SU-DHL-6 (cell line): ENCODE results near the gene CDC42EP5.

ENCODE experiments used
- H2AFZ ChIP-seq: fragments of 200-600 bp; sonication (generic); 2 replicates; pipeline ENCODE4 v1.6.1; 2014; ENCODE audit warnings: low read depth, mild to moderate bottlenecking, moderate library complexity, mixed read lengths, antibody characterized with exemption, low read length; ENCODE audit not compliant: severe bottlenecking
- H3F3A ChIP-seq: fragments of 200-600 bp; shearing (Covaris generic); 2 replicates; pipeline ENCODE4 v1.6.0; 2016; ENCODE audit warnings: antibody characterized with exemption, mild to moderate bottlenecking; ENCODE audit not compliant: insufficient read depth
- H3K27ac ChIP-seq: fragments of 200-600 bp; sonication (generic); 2 replicates; pipeline ENCODE4 v1.5.1; 2016; ENCODE audit warnings: low read depth, mild to moderate bottlenecking, low read length, moderate library complexity, mixed read lengths
- H3K27me3 ChIP-seq: fragments of 200-600 bp; sonication (generic), shearing (Covaris generic); 2 replicates; pipeline ENCODE4 v1.6.0; 2014; ENCODE audit warnings: mild to moderate bottlenecking, low read length
- H3K36me3 ChIP-seq: fragments of 200-600 bp; sonication (generic); 2 replicates; pipeline ENCODE4 v1.6.1; 2014; ENCODE audit warnings: mild to moderate bottlenecking, low read length, mixed read lengths
- H3K4me2 ChIP-seq: fragments of 300-600, 200-600 bp; shearing (Covaris generic), sonication (generic); 2 replicates; pipeline ENCODE4 v1.6.0; 2014; ENCODE audit warnings: low read length, low read depth, mild to moderate bottlenecking; ENCODE audit not compliant: poor library complexity, severe bottlenecking
- H3K4me3 ChIP-seq: fragments of 200-600 bp; sonication (generic); 2 replicates; pipeline ENCODE4 v1.5.1; 2014; ENCODE audit warnings: antibody characterized with exemption, low read length, mild to moderate bottlenecking, mixed read lengths; ENCODE audit not compliant: insufficient read depth, poor library complexity, severe bottlenecking
- H3K79me2 ChIP-seq: fragments of 200-600 bp; sonication (generic); 2 replicates; pipeline ENCODE4 v1.6.1; 2014; ENCODE audit warnings: mild to moderate bottlenecking, low read length, moderate library complexity; ENCODE audit not compliant: insufficient read depth
- H3K9ac ChIP-seq: fragments of 200-600 bp; sonication (generic); 2 replicates; pipeline ENCODE4 v1.7.0; 2014; ENCODE audit warnings: mild to moderate bottlenecking, low read length
- H3K9me2 ChIP-seq: fragments of 200-600 bp; sonication (generic); replicated peaks from 2 replicates; pipeline ENCODE4 v1.6.1; 2014; ENCODE audit warnings: low read length; ENCODE audit not compliant: insufficient read depth
- H3K9me3 ChIP-seq: fragments of 200-600 bp; sonication (generic); 2 replicates; pipeline ENCODE4 v1.6.1; 2014; ENCODE audit warnings: low read length, mixed read lengths; ENCODE audit not compliant: insufficient read depth
- H4K20me1 ChIP-seq: fragments of 200-600 bp; sonication (generic); 2 replicates; pipeline ENCODE4 v1.6.1; 2014; ENCODE audit warnings: low read depth, mild to moderate bottlenecking, antibody characterized with exemption, low read length, moderate library complexity, mixed read lengths
- CTCF ChIP-seq: fragments of 200-600 bp; sonication (generic); IDR thresholded peaks from one replicate; pipeline ENCODE4 v1.5.1; 2017; ENCODE audit warnings: antibody characterized with exemption, mild to moderate bottlenecking, low read length, moderate library complexity; ENCODE audit not compliant: insufficient read depth, poor library complexity, severe bottlenecking
- EZH2phosphoT487 ChIP-seq: fragments of 200-600 bp; sonication (generic), shearing (Covaris generic); conservative IDR thresholded peaks from 2 replicates; pipeline ENCODE4 v1.6.1; 2018; ENCODE audit warnings: mild to moderate bottlenecking, antibody characterized with exemption, low read length, moderate library complexity, mixed read lengths

CDC42EP5 gene

GRCh38 chr19:54456423-54457373 is 16.4 kb downstream of the CDC42EP5 start:
- peaks cover 7% of the 10 kb centered on the region; the same call in 1 of the 2 replicates for H3F3A ChIP-seq
- H3K9me2 ChIP-seq, result no peaks in the 10 kb centered on the region
- H3K27ac ChIP-seq, result no peak overlapping the region
- H3K4me3 ChIP-seq, result no peak overlapping the region
- no peaks in the 10 kb centered on the region for H3K9me3 ChIP-seq
- no peaks in the 10 kb centered on the region for H3K27me3 ChIP-seq
- no peak for TF ChIP-seq CTCF
- TF ChIP-seq EZH2phosphoT487, result no peak
- 0 out of 2 replicates have a peak, but pooled peaks cover 5% of the 10 kb centered on the region for H3K36me3 ChIP-seq
- H3K9ac ChIP-seq, result no peak overlapping the region
- peaks cover 18% of the 10 kb centered on the region for H3K79me2 ChIP-seq
- H2AFZ ChIP-seq, result no peak overlapping the region
- H4K20me1 ChIP-seq, result peaks cover 4% of the 10 kb centered on the region; the same call in 1 of the 2 replicates
- no peak overlapping the region for H3K4me2 ChIP-seq

GRCh38 chr19:54455786-54456422 is 17.2 kb downstream of the CDC42EP5 start:
- peaks cover 26% of the 10 kb centered on the region for H3K79me2 ChIP-seq

More at GRCh38 chr19:54455786-54456422, 17.2 kb downstream of the CDC42EP5 start:
- H3K27ac ChIP-seq, result no peak overlapping the region
- H3K9ac ChIP-seq, result no peak overlapping the region
- H3K4me2 ChIP-seq, result no peak overlapping the region
- no peaks in the 10 kb centered on the region for H3K27me3 ChIP-seq
- H3K36me3 ChIP-seq, result 0 out of 2 replicates have a peak, but pooled peaks cover 5% of the 10 kb centered on the region
- peaks cover 10% of the 10 kb centered on the region; the same call in 1 of the 2 replicates for H4K20me1 ChIP-seq
- H2AFZ ChIP-seq, result no peak overlapping the region
- H3K4me3 ChIP-seq, result no peak overlapping the region
- H3K9me3 ChIP-seq, result no peaks in the 10 kb centered on the region
- H3F3A ChIP-seq, result no peaks in the 10 kb centered on the region
- H3K9me2 ChIP-seq, result no peaks in the 10 kb centered on the region
- no peak for TF ChIP-seq CTCF
- no peak for TF ChIP-seq EZH2phosphoT487
